Measurements from ENCODE around the gene SEMA3G. TPM values are rescaled to one million over a fixed set of nuclear protein-coding genes. Genes with fewer than 3 reads are reported as not detected.

Gene SEMA3G
- total and polyA plus RNA-seq, 8 donors, result 5.7 to 36.5 (median 6.9) TPM

DNA sequence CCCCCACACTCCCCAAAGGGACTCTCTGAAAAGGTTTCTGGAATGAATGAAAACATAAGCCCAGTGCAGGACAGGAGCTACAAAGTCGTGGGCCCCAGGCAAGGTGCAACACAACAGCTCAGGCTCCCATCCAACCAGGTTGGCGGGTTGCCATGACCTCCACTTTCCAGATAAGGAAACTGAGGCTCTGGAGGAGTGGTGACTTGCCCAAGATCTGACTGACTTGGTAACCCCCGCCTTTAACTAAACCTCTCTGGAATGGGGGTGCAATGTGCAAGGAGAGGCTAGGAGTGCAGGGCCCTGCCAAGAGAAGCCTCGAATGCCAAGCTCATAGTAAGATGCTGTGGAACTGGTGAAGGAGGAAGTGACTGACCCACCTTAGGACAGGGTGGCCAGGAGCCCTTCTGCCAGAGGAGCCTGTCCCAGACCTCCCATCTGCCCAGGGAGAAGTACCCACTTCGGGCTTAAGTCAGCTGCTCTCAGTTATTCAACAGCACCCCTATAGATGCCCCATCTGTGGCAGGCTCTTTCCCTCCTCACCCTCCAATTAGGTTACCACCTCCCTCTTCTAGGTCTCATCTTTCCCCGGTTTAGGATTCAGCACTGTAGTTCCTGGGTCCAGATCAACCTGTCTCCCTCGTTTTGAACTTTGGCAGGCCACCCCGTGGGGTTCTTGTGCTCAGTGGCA is 9.5 kb upstream of the SEMA3G start:
- Histone ChIP-seq H3K27ac (peak overlapping the region; percentile 89 to 90), H3K9me3 (no peaks in the 10 kb centered on the region), H3K36me3 (peaks cover 0 to 16% of the 10 kb centered on the region in 2 donors), H3K4me1 (peaks cover 6 to 45% of the 10 kb centered on the region in 2 donors), H3K4me3 (peak overlapping the region in 1 of 2 donors; percentile 72), H3K27me3 (no peaks in the 10 kb centered on the region)
- peak; percentile 2 for ATAC-seq
- no peak for DNase-seq
- intact Hi-C loops (cut with DNase I), result no loop called here
- TF ChIP-seq, protein P1, sequence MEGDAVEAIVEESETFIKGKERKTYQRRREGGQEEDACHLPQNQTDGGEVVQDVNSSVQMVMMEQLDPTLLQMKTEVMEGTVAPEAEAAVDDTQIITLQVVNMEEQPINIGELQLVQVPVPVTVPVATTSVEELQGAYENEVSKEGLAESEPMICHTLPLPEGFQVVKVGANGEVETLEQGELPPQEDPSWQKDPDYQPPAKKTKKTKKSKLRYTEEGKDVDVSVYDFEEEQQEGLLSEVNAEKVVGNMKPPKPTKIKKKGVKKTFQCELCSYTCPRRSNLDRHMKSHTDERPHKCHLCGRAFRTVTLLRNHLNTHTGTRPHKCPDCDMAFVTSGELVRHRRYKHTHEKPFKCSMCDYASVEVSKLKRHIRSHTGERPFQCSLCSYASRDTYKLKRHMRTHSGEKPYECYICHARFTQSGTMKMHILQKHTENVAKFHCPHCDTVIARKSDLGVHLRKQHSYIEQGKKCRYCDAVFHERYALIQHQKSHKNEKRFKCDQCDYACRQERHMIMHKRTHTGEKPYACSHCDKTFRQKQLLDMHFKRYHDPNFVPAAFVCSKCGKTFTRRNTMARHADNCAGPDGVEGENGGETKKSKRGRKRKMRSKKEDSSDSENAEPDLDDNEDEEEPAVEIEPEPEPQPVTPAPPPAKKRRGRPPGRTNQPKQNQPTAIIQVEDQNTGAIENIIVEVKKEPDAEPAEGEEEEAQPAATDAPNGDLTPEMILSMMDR (IDR thresholded peaks at IDR 0.05), result no peak

DNA sequence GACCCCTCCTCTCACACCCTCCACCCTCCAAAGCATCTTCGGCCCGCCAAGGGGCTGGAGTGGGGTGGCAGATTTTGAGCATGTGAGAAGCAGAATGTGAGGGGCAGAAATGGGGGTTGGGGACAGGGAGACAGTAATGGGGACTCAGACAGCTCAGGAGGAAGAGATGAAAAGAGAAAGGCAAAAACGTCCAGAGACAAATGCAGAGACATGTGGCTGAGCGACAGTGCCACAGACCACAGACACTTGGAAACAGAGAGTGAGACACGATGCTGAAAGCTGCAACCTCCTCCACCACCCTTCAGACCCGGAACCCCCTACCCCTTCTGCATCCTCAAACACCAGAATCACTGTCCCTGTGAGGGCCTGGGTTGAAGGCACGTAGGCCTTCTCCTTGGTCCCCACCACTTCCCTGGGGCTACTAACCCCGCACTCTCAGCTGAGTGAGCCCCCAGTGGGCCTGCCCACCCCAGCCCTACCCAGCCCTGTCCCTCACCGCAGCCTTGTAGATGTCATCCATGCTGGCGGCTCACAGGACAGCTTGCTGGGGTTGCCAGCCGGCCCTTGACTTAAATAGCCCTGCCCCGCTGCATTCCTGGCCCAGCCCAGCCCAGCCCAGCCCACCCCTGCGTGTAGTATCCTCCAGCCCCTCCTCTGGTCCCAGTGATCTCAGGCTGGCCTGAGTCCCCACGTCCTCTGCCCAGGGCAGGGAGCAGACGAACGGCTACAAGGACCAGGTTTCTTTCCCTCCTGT is 8.8 kb upstream of the SEMA3G start, which contains the start of gene TNNC1:
TNNC1 (minus strand) TSS at position 546 of the 754 bp plus-strand sequence; CDS start at position 520, 26 bp downstream.
- intact Hi-C loops (cut with DNase I), result no loop called here
- DNase-seq, result peak in 3 of 4 donors; percentile 58 to 80 (median 68)

DNA sequence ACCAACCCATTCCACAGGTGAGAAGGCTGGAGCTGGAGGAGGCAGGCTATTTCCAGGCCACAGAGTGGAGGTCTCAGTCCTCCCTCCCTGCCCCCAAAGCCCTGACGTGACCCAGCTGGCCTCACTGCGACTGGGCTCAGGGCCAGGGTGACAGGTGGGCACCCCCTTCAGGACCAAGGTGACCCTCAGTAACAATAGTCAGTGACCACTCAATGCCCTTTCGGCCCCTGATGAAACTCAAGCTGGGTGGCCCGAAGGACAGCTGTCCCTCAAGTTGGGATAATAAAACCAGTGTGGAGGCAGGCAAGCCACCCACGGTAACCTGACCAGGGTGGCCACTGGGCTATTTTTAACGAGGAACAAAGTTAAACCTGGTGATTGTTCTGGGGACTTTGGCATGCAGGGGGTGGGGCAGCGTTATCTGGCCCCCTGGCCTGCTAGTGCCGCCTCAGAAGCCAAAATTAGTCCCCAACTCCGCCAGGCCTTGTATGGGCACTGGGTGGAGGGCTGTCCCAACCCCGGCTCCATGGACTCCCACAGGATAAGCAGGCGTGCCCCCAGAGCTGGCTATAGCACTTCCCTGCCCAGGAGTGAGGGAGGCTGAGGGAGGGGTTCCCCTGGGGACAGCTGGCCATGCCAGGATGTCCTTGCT is 7.8 kb upstream of the SEMA3G start:
- Histone ChIP-seq H3K36me3 (no peaks in the 10 kb centered on the region), H3K9me3 (no peaks in the 10 kb centered on the region), H3K4me1 (peaks cover 6 to 40% of the 10 kb centered on the region in 2 donors), H3K27ac (no peak overlapping the region), H3K27me3 (no peaks in the 10 kb centered on the region), H3K4me3 (no peak overlapping the region)
- ATAC-seq (no peak), DNase-seq (no peak)
- TF ChIP-seq, protein P1 (IDR thresholded peaks at IDR 0.05), result no peak
- intact Hi-C loops (cut with DNase I), result no loop called here

More for the DNA sequence above, 8.8 kb upstream of the SEMA3G start, which contains the start of gene TNNC1:
- no peaks in the 10 kb centered on the region for H3K9me3 ChIP-seq
- H3K4me1 ChIP-seq, result peaks cover 6 to 45% of the 10 kb centered on the region in 2 donors
- TF ChIP-seq, protein P1 (IDR thresholded peaks at IDR 0.05), result no peak
- peak within 1 kb of the TSS; percentile 89 to 90 for H3K27ac ChIP-seq
- peak within 1 kb of the TSS; percentile 54 to 72 for H3K4me3 ChIP-seq
- H3K36me3 ChIP-seq, result peaks cover 0 to 9% of the 10 kb centered on the region in 2 donors
- H3K27me3 ChIP-seq, result no peaks in the 10 kb centered on the region
- peak; percentile 59 for ATAC-seq

DNA sequence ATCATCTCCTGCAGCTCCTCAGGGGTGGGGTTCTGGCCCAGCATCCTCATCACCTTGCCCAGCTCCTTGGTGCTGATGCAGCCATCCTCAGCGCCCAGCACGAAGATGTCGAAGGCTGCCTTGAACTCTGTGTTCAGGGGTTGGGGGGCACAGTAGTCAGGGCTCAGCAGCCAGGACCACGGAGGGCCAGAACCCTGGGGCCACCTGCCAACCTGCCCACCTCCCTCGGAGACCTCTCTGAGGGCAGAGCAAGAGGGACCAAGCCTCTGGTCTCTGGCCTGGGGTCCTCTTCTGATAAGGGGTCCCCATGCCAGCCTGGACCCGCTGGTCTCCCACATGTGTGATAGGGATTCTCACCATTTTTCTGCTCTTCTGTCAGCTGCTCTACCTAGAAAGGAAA is 7.2 kb upstream of the SEMA3G start:
- H3K4me3 ChIP-seq, result no peak overlapping the region
- no peak for DNase-seq
- peaks cover 6 to 37% of the 10 kb centered on the region in 2 donors for H3K4me1 ChIP-seq
- H3K27ac ChIP-seq, result no peak overlapping the region
- intact Hi-C loops (cut with DNase I), result no loop called here
- no peaks in the 10 kb centered on the region for H3K27me3 ChIP-seq
- TF ChIP-seq, protein P1 (IDR thresholded peaks at IDR 0.05), result no peak
- no peaks in the 10 kb centered on the region for H3K9me3 ChIP-seq
- H3K36me3 ChIP-seq, result no peaks in the 10 kb centered on the region
- ATAC-seq, result no peak

Data from left lung (tissue), 10 donors.